Mononuclear cell (primary cell): ENCODE results near the gene CALD1. TPM values are rescaled to one million over a fixed set of nuclear protein-coding genes. Genes with fewer than 3 reads are reported as not detected.

Experiments
- H3K27me3 ChIP-seq: 2 replicates; pipeline ENCODE4 v1.6.0; 2011; ENCODE audit warnings: low read length, control low read depth; ENCODE audit not compliant: insufficient read depth
- H3K4me1 ChIP-seq: 2 replicates; pipeline ENCODE4 v1.5.1; 2011; ENCODE audit warnings: mild to moderate bottlenecking, low read length, control low read depth; ENCODE audit not compliant: insufficient read depth
- H3K4me3 ChIP-seq: 2 replicates; pipeline ENCODE4 v1.5.1; 2011; ENCODE audit warnings: mild to moderate bottlenecking, low read length, moderate library complexity
- H3K9me3 ChIP-seq: 2 replicates; pipeline ENCODE4 v1.5.1; 2011; ENCODE audit warnings: low read depth, mild to moderate bottlenecking, control low read depth, low read length
- total RNA-seq: library from RNA; depleted of rRNA; stranded (reverse); fragments of >200 nt; gene quantifications from one replicate; pipeline ENCODE4 v1.2.3, GENCODE V29; 2012

Gene CALD1
- total RNA-seq, 1 donor, result 2.1 TPM

DNA sequence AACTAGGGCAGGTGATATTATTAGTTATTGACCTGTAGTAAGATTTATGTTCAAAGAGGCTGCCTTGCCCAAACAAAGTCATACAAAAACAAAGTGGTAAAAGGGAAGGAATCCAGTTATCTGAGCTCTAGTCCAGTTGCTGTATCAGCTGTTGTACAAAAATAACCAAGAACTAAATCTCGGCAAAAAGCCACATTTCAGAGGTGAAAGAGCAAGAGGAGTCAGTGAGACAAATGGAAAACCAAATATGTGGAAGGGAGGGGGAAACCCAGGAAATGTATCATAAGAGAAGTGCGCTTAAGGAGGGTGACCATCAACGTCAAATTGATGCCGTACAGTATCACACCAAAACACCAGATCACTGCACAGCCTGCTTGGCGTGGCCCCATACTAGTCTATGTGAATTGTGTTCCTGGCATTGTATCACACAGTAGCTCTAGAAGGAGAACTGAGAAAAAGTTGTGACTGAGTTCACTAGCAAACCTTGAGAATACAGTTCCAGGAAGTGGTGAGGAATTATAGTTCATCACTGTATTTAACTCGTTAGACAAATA, 213.3 kb downstream of the CALD1 start:
- Histone ChIP-seq H3K4me3 (no peak overlapping the region), H3K9me3 (no peaks in the 10 kb centered on the region), H3K4me1 (no peaks in the 10 kb centered on the region), H3K27me3 (no peaks in the 10 kb centered on the region)

DNA sequence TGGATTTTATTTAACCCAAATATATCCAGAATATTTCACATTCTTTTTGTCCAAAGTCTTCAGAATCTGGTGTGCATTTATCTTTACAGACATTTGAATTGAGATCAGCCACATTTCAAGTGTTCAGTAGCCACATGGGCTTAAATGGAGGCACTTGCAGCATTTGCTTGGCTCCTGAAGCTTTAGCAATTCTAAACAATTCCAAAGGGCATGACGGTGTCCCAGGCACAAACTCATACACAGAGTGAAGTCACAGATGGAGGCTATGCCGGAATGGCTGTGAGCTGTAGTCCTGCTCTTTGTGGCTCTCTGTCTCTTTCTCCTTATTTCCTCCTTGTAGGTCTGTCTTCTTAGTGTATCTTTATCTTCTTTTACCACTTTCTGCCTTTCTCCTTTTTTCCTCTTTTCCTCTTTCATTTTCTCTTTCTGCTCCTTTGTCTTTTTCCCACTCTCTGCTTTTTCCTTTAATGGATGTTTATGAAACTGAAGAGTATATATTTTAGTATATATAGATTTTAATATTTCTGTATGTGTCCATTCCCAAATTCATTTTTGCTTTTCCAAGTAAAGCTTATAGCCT, 214.5 kb downstream of the CALD1 start:
- H3K4me1 ChIP-seq, result no peaks in the 10 kb centered on the region
- no peaks in the 10 kb centered on the region for H3K27me3 ChIP-seq
- no peaks in the 10 kb centered on the region for H3K9me3 ChIP-seq

DNA sequence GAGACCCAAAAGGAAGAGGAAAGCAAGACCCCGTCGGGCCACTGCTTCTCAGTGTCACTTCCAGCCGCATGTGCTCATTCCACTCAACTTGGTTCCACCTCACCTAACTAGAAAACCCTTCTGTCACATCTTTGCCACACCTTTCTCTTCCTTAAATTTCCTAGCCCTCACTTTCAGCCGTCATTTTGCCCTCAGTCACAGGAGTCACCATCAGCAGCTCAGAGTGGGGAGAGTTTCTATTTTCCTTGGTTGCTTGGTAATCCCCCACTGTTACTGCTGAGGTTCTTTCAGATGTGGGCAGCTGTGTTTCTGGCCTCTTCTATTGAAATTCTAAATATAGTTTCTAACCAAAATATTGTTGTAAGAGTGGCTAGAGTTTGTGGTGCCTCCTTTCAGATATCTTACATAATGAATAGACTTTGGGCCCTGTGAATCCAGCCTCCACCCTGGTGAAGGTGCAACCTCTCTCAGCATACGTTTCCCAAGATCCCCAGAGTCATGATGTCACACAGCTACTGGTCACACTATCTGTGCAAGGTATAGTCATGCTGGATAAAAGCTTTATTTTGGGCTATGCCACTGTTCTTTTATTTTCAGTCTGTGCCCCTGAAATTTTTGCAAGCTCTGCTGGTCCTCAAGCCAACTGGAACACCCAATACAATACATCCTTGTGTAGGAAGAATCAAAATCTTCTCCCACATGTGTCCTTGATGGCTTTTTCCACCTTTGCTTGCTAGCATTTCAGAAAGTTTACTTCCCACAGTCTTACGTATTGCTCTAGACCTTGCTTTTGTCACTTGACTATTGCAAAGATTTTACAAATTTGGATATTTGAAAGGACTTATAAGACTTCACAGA, 216.0 kb downstream of the CALD1 start:
- H3K4me3 ChIP-seq, result no peak overlapping the region
- no peaks in the 10 kb centered on the region for H3K4me1 ChIP-seq
- H3K27me3 ChIP-seq, result no peaks in the 10 kb centered on the region
- H3K9me3 ChIP-seq, result no peaks in the 10 kb centered on the region

More for the DNA sequence above, 214.5 kb downstream of the CALD1 start:
- no peak overlapping the region for H3K4me3 ChIP-seq

DNA sequence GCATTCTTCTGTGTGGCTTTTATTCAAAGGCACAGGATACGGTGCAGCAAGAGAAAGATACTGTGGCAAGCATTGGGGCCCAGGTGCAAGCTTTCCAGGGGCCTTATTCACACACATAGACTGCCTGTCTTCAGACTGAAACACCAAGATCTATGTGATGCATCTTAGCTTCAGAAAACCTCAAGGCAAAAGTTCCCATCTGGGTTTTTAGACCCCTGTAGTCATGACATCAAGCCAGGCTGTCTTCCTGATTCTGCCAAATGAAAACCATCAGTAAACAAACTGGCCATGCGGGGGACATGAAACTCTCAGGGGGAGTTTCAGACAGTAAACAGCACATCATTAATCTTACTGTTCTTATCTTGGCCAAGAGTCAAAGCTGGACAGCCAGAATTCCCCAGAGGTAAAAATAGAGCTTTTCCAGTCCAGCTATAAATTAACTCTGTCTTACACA, 216.7 kb downstream of the CALD1 start:
- H3K4me3 ChIP-seq, result no peak overlapping the region
- H3K9me3 ChIP-seq, result no peaks in the 10 kb centered on the region
- H3K27me3 ChIP-seq, result no peaks in the 10 kb centered on the region
- H3K4me1 ChIP-seq, result no peaks in the 10 kb centered on the region

DNA sequence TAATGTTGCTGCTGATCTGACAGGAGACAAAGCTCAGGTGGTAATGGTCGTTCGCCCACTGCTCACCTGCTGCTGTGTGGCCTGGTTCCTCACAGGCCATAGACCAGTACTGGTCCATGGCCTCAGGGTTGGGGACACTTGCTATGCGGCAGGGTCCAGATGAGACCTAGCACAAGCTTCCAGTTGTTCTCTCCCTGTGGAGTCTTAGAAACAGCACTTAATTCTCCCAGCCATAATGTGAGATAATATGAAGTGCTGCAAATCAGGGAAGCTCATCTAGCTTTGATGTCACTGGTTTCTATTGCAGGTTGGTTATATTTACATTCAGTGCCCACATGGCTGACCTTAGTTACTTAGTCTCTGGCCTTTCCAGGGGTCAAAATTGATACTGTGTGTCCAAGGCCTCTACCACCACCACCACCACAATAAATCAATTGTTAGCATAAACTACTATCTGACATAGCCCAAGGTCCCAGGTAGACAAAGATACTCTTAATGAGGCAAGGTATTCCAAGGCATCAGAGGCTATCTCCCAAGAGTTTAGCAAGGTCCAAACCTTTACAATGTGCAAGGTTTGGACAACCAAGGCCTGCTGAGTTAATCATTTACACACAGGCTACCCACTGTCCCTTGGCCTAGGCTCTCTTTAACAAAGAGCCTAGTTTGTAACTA, 217.9 kb downstream of the CALD1 start:
- Histone ChIP-seq H3K4me3 (no peak overlapping the region), H3K4me1 (no peaks in the 10 kb centered on the region), H3K27me3 (no peaks in the 10 kb centered on the region), H3K9me3 (no peaks in the 10 kb centered on the region)

DNA sequence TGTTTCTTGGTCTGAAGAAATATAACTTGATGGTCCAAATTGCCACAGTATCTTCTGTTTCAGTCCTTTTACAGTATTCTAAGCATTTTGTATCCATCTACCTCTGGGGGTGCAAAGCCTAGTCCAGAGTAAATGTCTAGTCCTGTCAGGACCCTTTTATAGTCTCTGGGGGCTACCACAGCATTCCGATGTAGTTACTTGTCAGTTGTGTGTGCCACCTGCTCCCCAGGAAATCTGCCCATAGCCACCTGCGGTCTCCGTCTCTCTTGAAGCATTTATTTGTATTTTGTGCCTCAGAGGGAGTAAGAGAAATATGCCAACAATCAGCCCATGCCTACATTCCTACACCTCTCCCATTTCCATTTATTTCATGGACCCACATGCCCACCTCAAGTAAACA, 219.7 kb downstream of the CALD1 start:
- no peaks in the 10 kb centered on the region for H3K4me1 ChIP-seq
- H3K4me3 ChIP-seq, result no peak overlapping the region
- no peaks in the 10 kb centered on the region for H3K9me3 ChIP-seq
- no peaks in the 10 kb centered on the region for H3K27me3 ChIP-seq

GRCh38 chr7:135001390-135002165, 222.1 kb downstream of the CALD1 start:
- no peaks in the 10 kb centered on the region for H3K27me3 ChIP-seq
- H3K4me1 ChIP-seq, result no peaks in the 10 kb centered on the region
- H3K9me3 ChIP-seq, result no peaks in the 10 kb centered on the region
- H3K4me3 ChIP-seq, result no peak overlapping the region

- H3K27me3 ChIP-seq, result no peaks in the 10 kb centered on the region
- H3K4me1 ChIP-seq, result no peaks in the 10 kb centered on the region
- no peaks in the 10 kb centered on the region for H3K9me3 ChIP-seq
- H3K4me3 ChIP-seq, result no peak overlapping the region
Measured at GRCh38 chr7:135012229-135012628, 232.8 kb downstream of the CALD1 start.

Other genes starting within 250 kb of the CALD1 start
- gene AKR1B15, start 230.5 kb upstream of the CALD1 start, total RNA-seq, result not detected
- gene BPGM, start 132.8 kb upstream of the CALD1 start, total RNA-seq, result 20.8 TPM
- gene AGBL3, start 206.9 kb downstream of the CALD1 start, total RNA-seq, result 2.1 TPM